OCI-LY1 (cell line): Measurements from ENCODE around the gene ACYP1.

Experiments
- EZH2 ChIP-seq: fragments of 200-600 bp; sonication (generic), shearing (Covaris generic); IDR thresholded peaks from 2 replicates; pipeline ENCODE4 v1.8.0; 2017; ENCODE audit warnings: borderline replicate concordance, mixed run types, mild to moderate bottlenecking, antibody characterized with exemption, low read length, moderate library complexity, mixed read lengths
- TF ChIP-seq, protein P1 (sequence below): fragments of 200-600 bp; sonication (generic), shearing (Covaris generic); IDR thresholded peaks from 2 replicates; pipeline ENCODE4 v1.5.1; 2017; ENCODE audit warnings: mild to moderate bottlenecking, antibody characterized with exemption, low read length, moderate library complexity, mixed read lengths

DNA sequence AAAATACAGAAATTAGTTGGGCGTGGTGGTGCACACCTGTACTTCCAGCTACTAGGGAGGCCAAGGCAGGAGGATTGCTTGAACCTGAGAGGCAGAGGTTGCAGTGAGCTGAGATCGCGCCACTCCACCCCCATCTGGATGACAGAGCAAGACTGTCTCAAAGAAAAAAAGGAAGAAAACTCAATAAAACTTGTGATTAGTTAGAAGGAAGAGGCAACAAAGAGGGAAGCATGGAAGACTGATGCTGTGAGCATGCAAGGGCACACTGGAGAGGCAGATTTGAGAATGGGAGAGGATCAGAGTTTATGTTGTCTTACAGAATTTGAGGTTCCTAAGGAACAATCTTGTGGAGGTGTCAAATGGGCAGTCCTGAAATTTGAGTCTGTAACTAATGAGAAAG, 2.9 kb upstream of the ACYP1 start:
- TF ChIP-seq, protein P1, sequence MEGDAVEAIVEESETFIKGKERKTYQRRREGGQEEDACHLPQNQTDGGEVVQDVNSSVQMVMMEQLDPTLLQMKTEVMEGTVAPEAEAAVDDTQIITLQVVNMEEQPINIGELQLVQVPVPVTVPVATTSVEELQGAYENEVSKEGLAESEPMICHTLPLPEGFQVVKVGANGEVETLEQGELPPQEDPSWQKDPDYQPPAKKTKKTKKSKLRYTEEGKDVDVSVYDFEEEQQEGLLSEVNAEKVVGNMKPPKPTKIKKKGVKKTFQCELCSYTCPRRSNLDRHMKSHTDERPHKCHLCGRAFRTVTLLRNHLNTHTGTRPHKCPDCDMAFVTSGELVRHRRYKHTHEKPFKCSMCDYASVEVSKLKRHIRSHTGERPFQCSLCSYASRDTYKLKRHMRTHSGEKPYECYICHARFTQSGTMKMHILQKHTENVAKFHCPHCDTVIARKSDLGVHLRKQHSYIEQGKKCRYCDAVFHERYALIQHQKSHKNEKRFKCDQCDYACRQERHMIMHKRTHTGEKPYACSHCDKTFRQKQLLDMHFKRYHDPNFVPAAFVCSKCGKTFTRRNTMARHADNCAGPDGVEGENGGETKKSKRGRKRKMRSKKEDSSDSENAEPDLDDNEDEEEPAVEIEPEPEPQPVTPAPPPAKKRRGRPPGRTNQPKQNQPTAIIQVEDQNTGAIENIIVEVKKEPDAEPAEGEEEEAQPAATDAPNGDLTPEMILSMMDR, result no peak
- no peak for TF ChIP-seq EZH2
